A673 (cell line): Measurements from ENCODE around the gene MLF2. TPM values are rescaled to one million over a fixed set of nuclear protein-coding genes. Genes with fewer than 3 reads are reported as not detected.

Experiments
- BruUV-seq: library from RNA; stranded (reverse); fragments of 400-500 nt; replicated peaks from 2 replicates; lab custom pipeline; 2021; lab: Mats Ljungman, UMichigan
- CTCF ChIA-PET: fragments of 300-600 bp; sonication (Branson Sonifier 250); formaldehyde crosslinking; loops from one replicate; lab custom pipeline; 2022; ENCODE audit warnings: antibody characterized with exemption; lab: Charles Lee
- POLR2A ChIA-PET: fragments of 300-600 bp; sonication (Branson Sonifier 250); formaldehyde crosslinking; loops from one replicate; lab custom pipeline; 2022; ENCODE audit warnings: antibody characterized with exemption; ENCODE audit not compliant: low non-redundant PET; lab: Charles Lee
- DNase-seq: peaks from one replicate; pipeline ENCODE4 v3.0.0-alpha.2; 2015; ENCODE audit warnings: low spot score
- H3K27ac ChIP-seq: fragments of 200-600 bp; sonication (generic); 2 replicates; pipeline ENCODE4 v1.5.1; 2016; ENCODE audit warnings: mixed run types, low read depth, mild to moderate bottlenecking, mixed read lengths, antibody characterized with exemption, low read length; ENCODE audit not compliant: poor library complexity, severe bottlenecking
- H3K27me3 ChIP-seq: fragments of 200-600 bp; sonication (generic); replicated peaks from 2 replicates; pipeline ENCODE4 v1.6.1; 2017; ENCODE audit warnings: mixed run types, low read depth, mild to moderate bottlenecking, mixed read lengths, antibody characterized with exemption, low read length; ENCODE audit not compliant: insufficient read depth, poor library complexity
- H3K36me3 ChIP-seq: fragments of 200-600 bp; sonication (generic); 2 replicates; pipeline ENCODE4 v1.6.1; 2016; ENCODE audit warnings: mixed run types, mild to moderate bottlenecking, mixed read lengths, antibody characterized with exemption, low read length; ENCODE audit not compliant: insufficient read depth, poor library complexity, severe bottlenecking
- H3K4me1 ChIP-seq: fragments of 200-600 bp; sonication (generic); 2 replicates; pipeline ENCODE4 v1.6.1; 2017; ENCODE audit warnings: mixed run types, mild to moderate bottlenecking, mixed read lengths, antibody characterized with exemption, low read length; ENCODE audit not compliant: insufficient read depth, poor library complexity, severe bottlenecking
- H3K4me3 ChIP-seq: fragments of 200-600 bp; sonication (generic); 2 replicates; pipeline ENCODE4 v1.5.1; 2016; ENCODE audit warnings: low read depth, mixed run types, mild to moderate bottlenecking, mixed read lengths, low read length; ENCODE audit not compliant: poor library complexity, severe bottlenecking
- H3K9me3 ChIP-seq: fragments of 200-600 bp; sonication (generic); 2 replicates; pipeline ENCODE4 v1.6.1; 2016; ENCODE audit warnings: mixed run types, low read depth, mild to moderate bottlenecking, mixed read lengths, antibody characterized with exemption, low read length; ENCODE audit not compliant: poor library complexity, severe bottlenecking
- CTCF ChIP-seq: fragments of 300-800, 200-600 bp; sonication (generic); conservative IDR thresholded peaks from 2 replicates; pipeline ENCODE4 v1.5.1; 2017; ENCODE audit warnings: low read depth, mild to moderate bottlenecking, antibody characterized with exemption, low read length, moderate library complexity, mixed read lengths
- EZH2 ChIP-seq: fragments of 200-600 bp; sonication (generic); IDR thresholded peaks from 2 replicates; pipeline ENCODE4 v1.6.1; 2017; ENCODE audit warnings: borderline replicate concordance, low read depth, mild to moderate bottlenecking, mixed read lengths, antibody characterized with exemption, low read length; ENCODE audit not compliant: poor library complexity, severe bottlenecking
- intact Hi-C: fragments of 100-400 bp; cut with micrococcal nuclease; formaldehyde crosslinking; loops from one replicate; pipeline ENCODE4 v1.10.0; 2022; ENCODE audit not compliant: unreplicated experiment
- total RNA-seq: library from RNA; stranded (reverse); gene quantifications from 2 replicates; pipeline ENCODE4 v1.2.3, GENCODE V29; 2021

MLF2 gene
- total RNA-seq, 1 experiment from 2014 or later, result 242 TPM

- Histone ChIP-seq H3K27me3 (no peaks in the 10 kb centered on the region), H3K27ac (no peak overlapping the region), H3K9me3 (no peaks in the 10 kb centered on the region), H3K4me3 (no peak overlapping the region), H3K36me3 (peaks cover 50% of the 10 kb centered on the region), H3K4me1 (peaks cover 17% of the 10 kb centered on the region)
- no TSS peak for BruUV-seq
- ChIA-PET POLR2A (no interaction called here), CTCF (no interaction called here)
- no peak for DNase-seq
- TF ChIP-seq CTCF, result no peak
- TF ChIP-seq EZH2, result no peak
- intact Hi-C loops, result no loop called here
Measured at GRCh38 chr12:6772726-6773589, 20.0 kb upstream of the MLF2 start.

GRCh38 chr12:6772331-6772695 lies 19.4 kb upstream of the MLF2 start, which contains the start of gene LAG3:
LAG3 (plus strand) TSS chr12:6772520; CDS start chr12:6772853, 333 bp downstream.
- BruUV-seq, result no TSS peak
- no peak for DNase-seq
- TF ChIP-seq CTCF, result no peak
- no peak for TF ChIP-seq EZH2
- Histone ChIP-seq H3K36me3 (peaks cover 47% of the 10 kb centered on the region), H3K4me1 (peaks cover 17% of the 10 kb centered on the region), H3K9me3 (no peaks in the 10 kb centered on the region), H3K27ac (peak within 1 kb of the TSS; percentile 40), H3K27me3 (no peaks in the 10 kb centered on the region), H3K4me3 (no peak within 1 kb of the TSS)
- ChIA-PET POLR2A (no interaction called here), CTCF (interaction anchor here (0.7 kb wide), 1 partner anchor 18 kb away, joined by 6 read pairs; no protein-coding TSS in a partner anchor)
- intact Hi-C loops, result no loop called here

GRCh38 chr12:6771509-6772330 lies 18.8 kb upstream of the MLF2 start:
- POLR2A ChIA-PET, result no interaction called here
- peak overlapping the region; percentile 40 for H3K27ac ChIP-seq
- H3K36me3 ChIP-seq, result peaks cover 45% of the 10 kb centered on the region
- intact Hi-C loops, result no loop called here
- CTCF ChIA-PET, result interaction anchor here (0.7 kb wide), 1 partner anchor 17 kb away, joined by 6 read pairs; no protein-coding TSS in a partner anchor
- H3K4me1 ChIP-seq, result peaks cover 17% of the 10 kb centered on the region
- BruUV-seq, result no TSS peak
- no peaks in the 10 kb centered on the region for H3K27me3 ChIP-seq
- no peaks in the 10 kb centered on the region for H3K9me3 ChIP-seq
- no peak overlapping the region for H3K4me3 ChIP-seq
- no peak for DNase-seq
- TF ChIP-seq EZH2, result no peak
- no peak for TF ChIP-seq CTCF
